Activated T-cell treated with anti-CD3 and anti-CD28 coated beads for 48 hours (primary cell): ENCODE data around the gene CREB3L1.

Experiments used
- DNase-seq: peaks from one replicate; pipeline ENCODE4 v3.0.0-alpha.2; 2020; ENCODE audit warnings: low read depth

CREB3L1 gene

GRCh38 chr11:46366661-46367161 lies 89.2 kb downstream of the CREB3L1 start:
- DNase-seq, result no peak

- peak; percentile 72 for DNase-seq
These were observed 89.9 kb downstream of the CREB3L1 start for GRCh38 chr11:46367244-46367915.

GRCh38 chr11:46367916-46368267 lies 90.4 kb downstream of the CREB3L1 start:
- DNase-seq, result no peak

GRCh38 chr11:46369458-46370152 lies 92.1 kb downstream of the CREB3L1 start:
- DNase-seq, result no peak

GRCh38 chr11:46370253-46370652 lies 92.8 kb downstream of the CREB3L1 start:
- DNase-seq, result no peak
